Transverse colon (tissue), 4 donors: ENCODE data around the gene NUCB1. TPM values are rescaled to one million over a fixed set of nuclear protein-coding genes. Genes with fewer than 3 reads are reported as not detected.

Experiments used
- DNase-seq: peaks from one replicate; pipeline ENCODE4 v3.0.0-alpha.2; 2019
- H3K27ac ChIP-seq, 4 donors: fragments of 200-600 bp; sonication (generic); 2 replicates each; pipeline ENCODE4 v1.5.1; 2016 to 2018; ENCODE audit warnings: inconsistent platforms in 4 of 4
- H3K27me3 ChIP-seq: fragments of 200-600 bp; sonication (generic); 2 replicates; pipeline ENCODE4 v1.5.1; 2017; ENCODE audit warnings: inconsistent platforms
- H3K36me3 ChIP-seq, 4 donors: fragments of 200-600 bp; sonication (generic); 2 replicates each; pipeline ENCODE4 v1.5.1; 2017 to 2019; ENCODE audit warnings: inconsistent platforms in 4 of 4
- H3K4me1 ChIP-seq, 4 donors: fragments of 200-600 bp; sonication (generic); 2 replicates each; pipeline ENCODE4 v1.5.1; 2017 to 2020; ENCODE audit warnings: inconsistent platforms in 4 of 4
- H3K4me3 ChIP-seq, 4 donors: fragments of 200-600 bp; sonication (generic); 1 replicate in 1 of 4; 2 replicates in 3 of 4; pipeline versions ENCODE4 v1.5.1 to v1.6.1; 2017 to 2019; ENCODE audit warnings: inconsistent platforms in 4 of 4
- H3K9me3 ChIP-seq, 2 donors: fragments of 200-600 bp; sonication (generic); 2 replicates each; pipeline ENCODE4 v1.5.1; 2017 to 2019; ENCODE audit warnings: inconsistent platforms in 2 of 2
- EP300 ChIP-seq: sonication (generic); formaldehyde crosslinking; IDR thresholded peaks from one replicate; pipeline ENCODE4 v1.6.1; 2017; ENCODE audit warnings: antibody characterized with exemption, low read depth
- POLR2A ChIP-seq: fragments of 450-650 bp; IDR thresholded peaks from one replicate; pipeline ENCODE4 v1.6.1; 2016; ENCODE audit warnings: antibody characterized with exemption, mild to moderate bottlenecking, moderate library complexity
- POLR2AphosphoS5 ChIP-seq, 3 donors: sonication (generic); formaldehyde crosslinking; IDR thresholded peaks; one replicate each; pipeline ENCODE4 v1.6.1; 2016; ENCODE audit warnings: antibody characterized with exemption in 3 of 3
- WGBS, 2 donors: methylation state at CpG; one replicate each; pipeline ENCODE4 v1.1.5; 2018; ENCODE audit warnings: low coverage in 1 of 2; 5-methylcytosine and 5-hydroxymethylcytosine counted together
- in situ Hi-C, 4 donors: fragments of 200-750 bp; cut with MboI; loops; one replicate each; pipeline versions ENCODE4 v1.15.0 to v1.15.1; 2017; ENCODE audit warnings: low sequenced_read_pairs in 3 of 4, low pct_ligation_motif_present in 1 of 4, low pct_unique_long_range_greater_than_20kb in 1 of 4
- intact Hi-C: fragments of 100-400 bp; cut with DNase I; formaldehyde crosslinking; loops from one replicate; pipeline ENCODE4 v1.15.1; 2023; ENCODE audit warnings: low total_unique reads
- total RNA-seq, 4 donors: library from RNA; depleted of rRNA; stranded (reverse); fragments of >200 nt; gene quantifications; one replicate each; pipeline ENCODE4 v1.1.0, GENCODE V29; 2016
- TF ChIP-seq, protein P1 (sequence below), 5 experiments: fragments of 200-600 bp in 3 of 5; fragments of 450-650 bp in 2 of 5; sonication (generic) in 3 of 5; IDR thresholded peaks; 1 replicate in 2 of 5; 2 replicates in 3 of 5; pipeline ENCODE4 v1.5.1; 2016 to 2017; ENCODE audit warnings: antibody characterized with exemption in 5 of 5, inconsistent platforms in 3 of 5, mild to moderate bottlenecking in 2 of 5, moderate library complexity in 1 of 5

The NUCB1 gene
- total RNA-seq, 4 donors from 2014 or later, result 135 to 196 (median 174) TPM

DNA sequence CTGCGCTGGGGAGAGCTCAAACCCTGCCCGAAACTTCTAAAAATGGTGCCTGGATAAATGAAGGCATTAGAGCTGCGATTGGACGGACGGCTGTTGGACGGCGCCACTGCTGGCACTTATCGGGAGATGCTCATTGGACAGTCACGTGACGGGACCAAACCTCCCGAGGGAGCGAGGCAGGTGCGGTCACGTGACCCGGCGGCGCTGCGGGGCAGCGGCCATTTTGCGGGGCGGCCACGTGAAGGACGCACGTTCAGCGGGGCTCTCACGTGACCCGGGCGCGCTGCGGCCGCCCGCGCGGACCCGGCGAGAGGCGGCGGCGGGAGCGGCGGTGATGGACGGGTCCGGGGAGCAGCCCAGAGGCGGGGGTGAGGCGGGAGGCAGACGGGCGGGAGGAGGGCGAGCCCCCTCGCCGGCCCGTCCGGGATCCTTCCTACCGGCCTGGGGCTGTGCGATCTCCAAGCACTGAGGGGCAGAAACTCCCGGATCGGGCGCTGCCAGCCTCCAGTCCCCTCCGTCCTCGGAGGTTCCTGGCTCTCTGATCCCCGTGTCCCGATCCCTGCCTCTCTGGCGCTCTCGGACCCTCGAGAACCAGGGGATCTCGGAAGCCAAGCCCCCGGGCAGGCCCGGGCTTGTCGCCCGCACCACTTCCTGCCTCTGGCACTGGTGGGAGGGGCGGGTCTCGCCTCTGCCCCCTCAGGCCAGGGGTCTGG, 54.6 kb downstream of the NUCB1 start, which contains the start of gene BAX:
Gene BAX, plus strand, starts transcription at position 281 of the 713 bp plus-strand sequence. Its CDS starts 54 bp downstream, at position 335.
- WGBS, 2 donors, result 0% methylated on average over 17 of the region's 71 CpGs; no CpG with 5 or more reads in 1 of the 2 donors
- peak within 1 kb of the TSS; percentile 87 to 93 (median 90) for H3K27ac ChIP-seq
- H3K4me1 ChIP-seq, result peaks cover 7 to 17% (median 16%) of the 10 kb centered on the region in 4 donors
- in situ Hi-C loops, result loop anchor here in 2 of 4 donors (10.0 to 25.0 kb wide), 2 partner anchors 80 to 92 kb away; partner anchors contain the start of genes PPP1R15A (in 2 of the 2) and PLEKHA4 (in 1 of the 2)
- no peak for TF ChIP-seq EP300
- TF ChIP-seq, protein P1, sequence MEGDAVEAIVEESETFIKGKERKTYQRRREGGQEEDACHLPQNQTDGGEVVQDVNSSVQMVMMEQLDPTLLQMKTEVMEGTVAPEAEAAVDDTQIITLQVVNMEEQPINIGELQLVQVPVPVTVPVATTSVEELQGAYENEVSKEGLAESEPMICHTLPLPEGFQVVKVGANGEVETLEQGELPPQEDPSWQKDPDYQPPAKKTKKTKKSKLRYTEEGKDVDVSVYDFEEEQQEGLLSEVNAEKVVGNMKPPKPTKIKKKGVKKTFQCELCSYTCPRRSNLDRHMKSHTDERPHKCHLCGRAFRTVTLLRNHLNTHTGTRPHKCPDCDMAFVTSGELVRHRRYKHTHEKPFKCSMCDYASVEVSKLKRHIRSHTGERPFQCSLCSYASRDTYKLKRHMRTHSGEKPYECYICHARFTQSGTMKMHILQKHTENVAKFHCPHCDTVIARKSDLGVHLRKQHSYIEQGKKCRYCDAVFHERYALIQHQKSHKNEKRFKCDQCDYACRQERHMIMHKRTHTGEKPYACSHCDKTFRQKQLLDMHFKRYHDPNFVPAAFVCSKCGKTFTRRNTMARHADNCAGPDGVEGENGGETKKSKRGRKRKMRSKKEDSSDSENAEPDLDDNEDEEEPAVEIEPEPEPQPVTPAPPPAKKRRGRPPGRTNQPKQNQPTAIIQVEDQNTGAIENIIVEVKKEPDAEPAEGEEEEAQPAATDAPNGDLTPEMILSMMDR (IDR thresholded peaks at IDR 0.05), result peak in 2 of 5 experiments; percentile 12 to 23
- TF ChIP-seq POLR2AphosphoS5 (IDR thresholded peaks at IDR 0.05), result peak; percentile 56 to 78 (median 75)
- peak; percentile 56 for TF ChIP-seq POLR2A
- peak within 1 kb of the TSS; percentile 76 to 99 (median 94) for H3K4me3 ChIP-seq
- no peaks in the 10 kb centered on the region for H3K36me3 ChIP-seq
- peak; percentile 98 for DNase-seq
- H3K9me3 ChIP-seq, result no peaks in the 10 kb centered on the region
- no peaks in the 10 kb centered on the region for H3K27me3 ChIP-seq
- intact Hi-C loops, result no loop called here

DNA sequence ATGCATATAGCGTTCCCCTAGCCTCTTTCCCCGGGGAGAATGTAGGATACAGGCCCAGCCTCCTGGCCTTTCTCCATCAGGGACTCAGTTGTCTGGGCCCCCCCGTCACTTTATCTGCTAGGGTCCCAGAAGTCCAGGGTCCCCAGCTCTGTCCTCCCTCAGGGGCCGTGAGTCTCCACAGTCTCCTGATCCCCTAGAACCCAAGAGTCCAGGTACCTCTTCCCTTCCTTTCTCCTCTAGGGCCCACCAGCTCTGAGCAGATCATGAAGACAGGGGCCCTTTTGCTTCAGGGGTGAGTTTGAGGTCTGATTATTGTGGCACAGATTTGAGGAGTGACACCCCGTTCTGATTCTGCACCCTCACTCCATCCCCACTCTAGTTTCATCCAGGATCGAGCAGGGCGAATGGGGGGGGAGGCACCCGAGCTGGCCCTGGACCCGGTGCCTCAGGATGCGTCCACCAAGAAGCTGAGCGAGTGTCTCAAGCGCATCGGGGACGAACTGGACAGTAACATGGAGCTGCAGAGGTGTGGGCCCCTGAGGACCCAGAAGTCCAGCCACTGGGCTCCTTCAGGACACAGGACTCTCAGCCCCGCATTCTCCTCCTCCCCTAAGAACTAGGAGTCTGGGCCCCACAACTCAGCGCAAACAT, 55.3 kb downstream of the NUCB1 start:
- intact Hi-C loops, result no loop called here
- TF ChIP-seq, protein P1 (IDR thresholded peaks at IDR 0.05), result no peak
- TF ChIP-seq POLR2AphosphoS5 (IDR thresholded peaks at IDR 0.05), result no peak
- TF ChIP-seq POLR2A, result no peak
- TF ChIP-seq EP300, result no peak
- H3K4me1 ChIP-seq, result peaks cover 12 to 22% (median 20%) of the 10 kb centered on the region in 4 donors
- in situ Hi-C loops, result loop anchor here in 2 of 4 donors (10.0 to 25.0 kb wide), 2 partner anchors 81 to 93 kb away; partner anchors contain the start of genes PPP1R15A (in 2 of the 2) and PLEKHA4 (in 1 of the 2)
- no peaks in the 10 kb centered on the region for H3K9me3 ChIP-seq
- no peaks in the 10 kb centered on the region for H3K36me3 ChIP-seq
- WGBS, 2 donors, result 8 to 60% methylated on average over 2 to 16 of the region's 16 CpGs
- H3K27ac ChIP-seq, result peak overlapping the region; percentile 87 to 93 (median 90)
- no peak for DNase-seq
- peak overlapping the region; percentile 76 to 99 (median 94) for H3K4me3 ChIP-seq
- no peaks in the 10 kb centered on the region for H3K27me3 ChIP-seq

- H3K27me3 ChIP-seq, result no peaks in the 10 kb centered on the region
- no peak overlapping the region for H3K4me3 ChIP-seq
- H3K9me3 ChIP-seq, result no peaks in the 10 kb centered on the region
- no peak overlapping the region for H3K27ac ChIP-seq
- in situ Hi-C loops (loop anchor here in 2 of 4 donors (10.0 to 25.0 kb wide), 2 partner anchors 83 to 96 kb away; partner anchors contain the start of genes PPP1R15A (in 2 of the 2) and PLEKHA4 (in 1 of the 2)), intact Hi-C loops (no loop called here)
- TF ChIP-seq EP300, result no peak
- TF ChIP-seq POLR2A, result no peak
- TF ChIP-seq POLR2AphosphoS5 (IDR thresholded peaks at IDR 0.05), result no peak
- peaks cover 13 to 48% (median 43%) of the 10 kb centered on the region in 4 donors for H3K4me1 ChIP-seq
- no peaks in the 10 kb centered on the region for H3K36me3 ChIP-seq
- WGBS, 2 donors, result 96 to 97% methylated on average over 7 to 8 of the region's 8 CpGs
- no peak for DNase-seq
These were observed 57.9 kb downstream of the NUCB1 start for GRCh38 chr19:48958006-48958405.

GRCh38 chr19:48959341-48960239, 59.5 kb downstream of the NUCB1 start:
- Histone ChIP-seq H3K36me3 (no peaks in the 10 kb centered on the region), H3K9me3 (no peaks in the 10 kb centered on the region), H3K4me1 (peaks cover 27 to 64% (median 55%) of the 10 kb centered on the region in 4 donors), H3K4me3 (no peak overlapping the region), H3K27me3 (no peaks in the 10 kb centered on the region), H3K27ac (peak overlapping the region; percentile 94 to 97 (median 96))
- in situ Hi-C loops, result loop anchor here in 2 of 4 donors (10.0 to 25.0 kb wide), 2 partner anchors 85 to 97 kb away; partner anchors contain the start of genes PPP1R15A (in 2 of the 2) and PLEKHA4 (in 1 of the 2)
- 66 to 79% methylated on average over 7 to 16 of the region's 16 CpGs for WGBS, 2 donors
- no peak for DNase-seq
- intact Hi-C loops, result loop anchor here (10.0 kb wide), 2 partner anchors 55 to 85 kb away; partner anchors contain the start of genes NUCB1 and PPP1R15A
- TF ChIP-seq, protein P1 (IDR thresholded peaks at IDR 0.05), result no peak
- TF ChIP-seq POLR2A, result no peak
- TF ChIP-seq POLR2AphosphoS5 (IDR thresholded peaks at IDR 0.05), result no peak
- no peak for TF ChIP-seq EP300
